ENCODE measurements around the gene PKLR.

Gene PKLR

GRCh38 chr1:155263067-155263466 lies 38.2 kb downstream of the PKLR start:
- H3K36me3 ChIP-seq (ENCODE audit: insufficient read depth, low read length): peaks cover 37% of the 10 kb centered on the region
- no peaks in the 10 kb centered on the region for H3K9me3 ChIP-seq (ENCODE audit: control insufficient read depth, insufficient read depth, low read length)
- H3K4me1 ChIP-seq (ENCODE audit: insufficient read depth, low read length): peaks cover 6% of the 10 kb centered on the region; the same call in 1 of the 2 replicates
- no peak overlapping the region for H3K9ac ChIP-seq (ENCODE audit: low read depth, low read length)

GRCh38 chr1:155261852-155262673 lies 39.2 kb downstream of the PKLR start, which contains the start of gene SCAMP3:
TSS of gene SCAMP3 (minus strand) at chr1:155262360. CDS start at chr1:155262151, 209 bp downstream.
- Histone ChIP-seq H3K9me3 (ENCODE audit: control insufficient read depth, insufficient read depth, low read length) (no peaks in the 10 kb centered on the region), H3K9ac (ENCODE audit: low read depth, low read length) (peak within 1 kb of the TSS; percentile 66), H3K4me1 (ENCODE audit: insufficient read depth, low read length) (peaks cover 6% of the 10 kb centered on the region; the same call in 1 of the 2 replicates), H3K36me3 (ENCODE audit: insufficient read depth, low read length) (peaks cover 29% of the 10 kb centered on the region)

- Histone ChIP-seq H3K4me1 (ENCODE audit: insufficient read depth, low read length) (peaks cover 6% of the 10 kb centered on the region; the same call in 1 of the 2 replicates), H3K9ac (ENCODE audit: low read depth, low read length) (peak overlapping the region; percentile 66), H3K36me3 (ENCODE audit: insufficient read depth, low read length) (peaks cover 28% of the 10 kb centered on the region), H3K9me3 (ENCODE audit: control insufficient read depth, insufficient read depth, low read length) (no peaks in the 10 kb centered on the region)
Measured at GRCh38 chr1:155261493-155261851, 39.8 kb downstream of the PKLR start.

GRCh38 chr1:155260276-155260675 lies 41.0 kb downstream of the PKLR start:
- Histone ChIP-seq H3K9me3 (ENCODE audit: control insufficient read depth, insufficient read depth, low read length) (no peaks in the 10 kb centered on the region), H3K9ac (ENCODE audit: low read depth, low read length) (no peak overlapping the region), H3K4me1 (ENCODE audit: insufficient read depth, low read length) (peaks cover 6% of the 10 kb centered on the region; the same call in 1 of the 2 replicates), H3K36me3 (ENCODE audit: insufficient read depth, low read length) (peaks cover 18% of the 10 kb centered on the region)

- no peaks in the 10 kb centered on the region for H3K9me3 ChIP-seq (ENCODE audit: control insufficient read depth, insufficient read depth, low read length)
- peaks cover 3% of the 10 kb centered on the region; the same call in 1 of the 2 replicates for H3K4me1 ChIP-seq (ENCODE audit: insufficient read depth, low read length)
- 0 out of 2 replicates have a peak, but pooled peaks cover 4% of the 10 kb centered on the region for H3K36me3 ChIP-seq (ENCODE audit: insufficient read depth, low read length)
- peak overlapping the region; percentile 62 for H3K9ac ChIP-seq (ENCODE audit: low read depth, low read length)
Measured at GRCh38 chr1:155256058-155256852, 45.0 kb downstream of the PKLR start.

- H3K4me1 ChIP-seq (ENCODE audit: insufficient read depth, low read length): peaks cover 3% of the 10 kb centered on the region; the same call in 1 of the 2 replicates
- H3K36me3 ChIP-seq (ENCODE audit: insufficient read depth, low read length): 0 out of 2 replicates have a peak, but pooled peaks cover 4% of the 10 kb centered on the region
- H3K9ac ChIP-seq (ENCODE audit: low read depth, low read length): peak within 1 kb of the TSS; percentile 62
- no peaks in the 10 kb centered on the region for H3K9me3 ChIP-seq (ENCODE audit: control insufficient read depth, insufficient read depth, low read length)
Measured at GRCh38 chr1:155255243-155256007, 45.8 kb downstream of the PKLR start, which contains the start of gene ENTREP3. TSS of gene ENTREP3 (minus strand) at chr1:155255483. CDS start at chr1:155254877, 606 bp downstream.

GRCh38 chr1:155254714-155255242 lies 46.5 kb downstream of the PKLR start:
- Histone ChIP-seq H3K4me1 (ENCODE audit: insufficient read depth, low read length) (peaks cover 3% of the 10 kb centered on the region; the same call in 1 of the 2 replicates), H3K9ac (ENCODE audit: low read depth, low read length) (peak overlapping the region; percentile 62), H3K36me3 (ENCODE audit: insufficient read depth, low read length) (0 out of 2 replicates have a peak, but pooled peaks cover 4% of the 10 kb centered on the region), H3K9me3 (ENCODE audit: control insufficient read depth, insufficient read depth, low read length) (no peaks in the 10 kb centered on the region)

GRCh38 chr1:155254228-155254713 lies 47.0 kb downstream of the PKLR start:
- Histone ChIP-seq H3K4me1 (ENCODE audit: insufficient read depth, low read length) (peaks cover 3% of the 10 kb centered on the region; the same call in 1 of the 2 replicates), H3K36me3 (ENCODE audit: insufficient read depth, low read length) (0 out of 2 replicates have a peak, but pooled peaks cover 4% of the 10 kb centered on the region), H3K9me3 (ENCODE audit: control insufficient read depth, insufficient read depth, low read length) (no peaks in the 10 kb centered on the region), H3K9ac (ENCODE audit: low read depth, low read length) (peak overlapping the region; percentile 62; the same call in 1 of the 2 replicates)

GRCh38 chr1:155253797-155254196 lies 47.4 kb downstream of the PKLR start:
- no peaks in the 10 kb centered on the region for H3K9me3 ChIP-seq (ENCODE audit: control insufficient read depth, insufficient read depth, low read length)
- H3K4me1 ChIP-seq (ENCODE audit: insufficient read depth, low read length): peaks cover 3% of the 10 kb centered on the region; the same call in 1 of the 2 replicates
- 0 out of 2 replicates have a peak, but pooled peaks cover 4% of the 10 kb centered on the region for H3K36me3 ChIP-seq (ENCODE audit: insufficient read depth, low read length)
- H3K9ac ChIP-seq (ENCODE audit: low read depth, low read length): peak overlapping the region; percentile 9; the same call in 1 of the 2 replicates

GRCh38 chr1:155253208-155253607 lies 48.0 kb downstream of the PKLR start:
- peaks cover 4% of the 10 kb centered on the region; the same call in 1 of the 2 replicates for H3K36me3 ChIP-seq (ENCODE audit: insufficient read depth, low read length)
- peaks cover 3% of the 10 kb centered on the region; the same call in 1 of the 2 replicates for H3K4me1 ChIP-seq (ENCODE audit: insufficient read depth, low read length)
- H3K9ac ChIP-seq (ENCODE audit: low read depth, low read length): no peak overlapping the region
- H3K9me3 ChIP-seq (ENCODE audit: control insufficient read depth, insufficient read depth, low read length): no peaks in the 10 kb centered on the region

GRCh38 chr1:155251566-155251965 lies 49.7 kb downstream of the PKLR start:
- H3K9ac ChIP-seq (ENCODE audit: low read depth, low read length): no peak overlapping the region
- H3K9me3 ChIP-seq (ENCODE audit: control insufficient read depth, insufficient read depth, low read length): no peaks in the 10 kb centered on the region
- no peaks in the 10 kb centered on the region; the same call in 1 of the 2 replicates for H3K36me3 ChIP-seq (ENCODE audit: insufficient read depth, low read length)
- peaks cover 3% of the 10 kb centered on the region; the same call in 1 of the 2 replicates for H3K4me1 ChIP-seq (ENCODE audit: insufficient read depth, low read length)

- no peaks in the 10 kb centered on the region; the same call in 1 of the 2 replicates for H3K36me3 ChIP-seq (ENCODE audit: insufficient read depth, low read length)
- H3K9ac ChIP-seq (ENCODE audit: low read depth, low read length): peak overlapping the region; percentile 74; the same call in 1 of the 2 replicates
- H3K4me1 ChIP-seq (ENCODE audit: insufficient read depth, low read length): peaks cover 3% of the 10 kb centered on the region; the same call in 1 of the 2 replicates
- no peaks in the 10 kb centered on the region for H3K9me3 ChIP-seq (ENCODE audit: control insufficient read depth, insufficient read depth, low read length)
Measured at GRCh38 chr1:155250633-155251449, 50.4 kb downstream of the PKLR start.
